HG02970 (cell line): ENCODE measurements around the gene EVPL.

Experiments used
- ATAC-seq: cut with Tn5 transposase; IDR thresholded peaks from one replicate; pipeline ENCODE4 v1.9.1; 2021; ENCODE audit warnings: mild to moderate bottlenecking, moderate library complexity, moderate number of reproducible peaks; ENCODE audit not compliant: unreplicated experiment, low FRiP score

EVPL gene

DNA sequence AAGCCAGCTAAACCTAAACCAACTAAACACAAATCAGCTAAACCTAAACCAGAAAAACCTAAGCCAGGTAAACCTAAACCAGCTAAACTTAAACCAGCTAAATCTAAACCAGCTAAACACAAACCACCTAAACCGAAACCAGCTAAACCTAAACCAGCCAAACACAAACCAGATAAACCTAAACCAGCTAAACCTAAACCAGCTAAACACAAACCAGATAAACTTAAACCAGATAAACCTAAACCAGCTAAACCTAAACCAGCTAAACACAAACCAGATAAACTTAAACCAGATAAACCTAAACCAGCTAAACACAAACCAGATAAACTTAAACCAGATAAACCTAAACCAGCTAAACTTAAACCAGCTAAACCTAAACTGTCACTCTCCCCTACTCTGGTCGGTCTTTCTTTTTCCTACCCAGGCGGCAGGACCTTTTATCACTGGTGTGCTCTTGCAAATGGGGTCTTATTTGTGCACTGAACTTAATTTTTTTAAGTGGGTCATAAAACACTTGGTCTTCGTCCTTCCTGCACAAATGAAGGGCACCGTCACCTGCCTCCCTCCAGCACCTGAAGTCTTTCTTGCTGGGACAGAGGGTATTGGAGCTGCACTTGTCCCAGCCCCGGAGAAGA lies 7.2 kb downstream of the EVPL start:
- no peak for ATAC-seq

GRCh38 chr17:76018801-76019200 lies 8.3 kb downstream of the EVPL start:
- no peak for ATAC-seq

- ATAC-seq = no peak
Observed at GRCh38 chr17:76018340-76018680, 8.8 kb downstream of the EVPL start.

- no peak for ATAC-seq
Observed at GRCh38 chr17:76017481-76018339, 9.4 kb downstream of the EVPL start.

GRCh38 chr17:76014925-76015261 lies 12.2 kb downstream of the EVPL start:
- ATAC-seq = no peak

GRCh38 chr17:76014100-76014924 lies 12.8 kb downstream of the EVPL start:
- no peak for ATAC-seq

DNA sequence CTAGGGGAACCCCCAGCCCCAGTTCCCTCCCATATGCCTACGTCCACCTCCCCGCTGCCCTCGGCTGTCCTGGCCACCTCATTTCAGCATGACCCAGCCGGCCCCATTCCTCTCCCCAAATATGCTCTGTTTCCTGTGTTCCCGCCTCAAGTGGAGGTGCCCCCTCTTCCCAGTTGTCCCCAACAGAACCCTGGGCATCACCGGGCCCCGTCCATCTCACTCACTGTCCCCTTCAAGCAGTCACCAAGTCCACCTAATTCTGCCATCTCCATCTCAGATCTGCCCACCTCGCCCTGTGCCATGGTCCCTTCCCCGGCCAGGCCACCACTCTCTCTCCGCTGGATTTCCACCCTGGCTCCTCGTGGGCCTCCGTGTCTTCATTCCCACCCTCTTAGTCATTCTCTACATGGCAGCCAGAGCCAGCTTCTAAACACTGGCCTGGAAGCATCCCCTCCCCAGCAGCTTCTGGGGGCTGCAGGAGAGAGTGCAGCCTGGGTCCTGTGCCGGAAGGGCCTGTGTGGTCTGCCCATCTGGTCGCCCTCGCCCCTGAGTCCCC lies 13.7 kb downstream of the EVPL start:
- no peak for ATAC-seq

DNA sequence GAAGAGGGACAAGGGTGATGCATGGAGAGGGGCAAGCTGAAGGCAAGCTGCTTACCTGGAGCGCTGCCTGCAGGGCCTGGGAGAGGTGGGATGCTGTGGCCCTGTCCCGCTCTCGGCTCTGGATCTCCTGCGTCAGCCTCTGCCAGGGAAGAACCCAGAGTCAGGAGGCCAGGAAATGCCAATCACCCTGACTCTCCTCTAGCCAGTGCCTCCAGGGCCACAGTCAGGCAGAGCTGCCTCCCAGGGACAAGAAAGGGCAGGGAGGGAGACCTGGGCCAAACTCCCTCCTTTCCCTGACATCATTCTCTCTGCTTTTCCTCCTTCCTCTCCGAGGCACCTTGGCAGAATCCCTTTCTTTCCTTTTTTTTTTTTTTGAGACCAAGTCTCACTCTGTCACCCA lies 15.2 kb downstream of the EVPL start:
- no peak for ATAC-seq

DNA sequence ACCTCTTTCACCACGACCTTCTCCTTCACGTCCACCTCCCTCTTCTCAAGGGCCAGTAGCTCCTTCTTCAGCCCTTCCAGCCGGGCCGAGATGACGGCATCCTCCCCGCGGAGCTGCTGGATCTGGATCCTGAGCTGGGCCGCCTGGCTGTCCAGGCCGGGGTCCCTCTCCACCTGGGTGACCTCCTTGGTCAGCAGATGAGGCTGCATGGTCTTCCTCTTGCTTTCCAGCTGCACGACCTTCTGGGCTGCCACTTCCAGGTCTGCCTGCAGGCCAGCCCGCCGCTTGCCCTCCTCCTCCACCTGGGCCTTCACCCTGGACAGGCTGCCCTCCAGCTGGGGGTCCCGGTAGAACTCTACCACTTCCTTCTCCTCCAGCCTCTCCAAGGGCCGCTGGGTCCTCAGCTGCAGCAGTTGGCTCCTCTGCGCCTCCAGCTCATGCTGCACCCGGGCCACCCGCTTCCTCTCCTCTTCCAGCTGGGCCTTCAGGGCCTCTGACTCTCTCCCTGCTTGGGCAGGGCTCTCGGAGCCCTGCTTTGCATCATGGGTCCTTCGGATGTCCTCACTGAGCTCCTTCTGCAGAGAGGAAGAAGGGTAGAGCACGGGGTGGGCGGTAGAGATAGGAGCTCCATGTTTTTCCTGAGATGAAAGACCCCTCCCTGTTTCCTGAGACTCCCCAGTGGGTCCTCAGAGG lies 17.0 kb downstream of the EVPL start:
- ATAC-seq = no peak

- ATAC-seq = no peak
Observed at GRCh38 chr17:76009447-76009846, 17.7 kb downstream of the EVPL start.

DNA sequence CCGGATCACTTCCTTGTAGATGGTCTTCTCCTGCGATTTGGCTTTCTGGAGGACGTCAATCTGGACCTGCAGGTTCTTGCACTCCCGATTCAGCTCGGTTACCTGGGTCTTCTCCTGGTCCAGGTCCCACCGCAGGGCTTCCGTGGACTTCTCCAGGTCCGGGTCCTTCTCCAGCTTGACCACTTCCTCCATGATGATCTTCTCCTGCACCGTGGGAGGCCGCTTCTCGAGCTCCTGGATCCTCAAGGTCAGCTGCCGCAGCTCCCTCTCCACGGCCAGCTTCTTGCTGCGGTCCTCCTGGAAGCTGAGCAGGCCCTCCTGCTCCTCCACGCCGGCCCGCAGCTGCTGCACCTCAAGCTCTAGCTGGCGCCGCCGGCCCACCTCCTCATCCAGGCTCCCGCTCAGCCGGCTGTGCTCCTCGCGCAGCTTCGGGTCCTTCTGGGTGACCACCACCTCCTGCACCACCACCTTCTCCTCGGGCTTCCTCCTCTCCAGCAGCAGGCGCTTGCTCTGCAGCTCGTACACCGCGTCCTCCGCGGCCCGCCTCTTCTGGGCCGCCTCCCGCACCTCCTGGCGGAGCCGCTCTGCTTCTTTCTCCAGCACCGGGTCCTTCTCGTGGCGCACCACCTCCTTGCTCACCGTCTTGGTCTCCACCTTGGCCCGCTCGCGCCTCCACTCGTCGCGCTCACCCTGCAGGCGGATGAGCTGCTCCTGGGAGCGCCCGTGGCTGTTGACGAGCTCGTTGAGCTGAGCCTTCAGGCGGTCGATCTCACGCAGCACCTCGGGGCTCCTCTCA lies 18.3 kb downstream of the EVPL start:
- ATAC-seq = no peak

DNA sequence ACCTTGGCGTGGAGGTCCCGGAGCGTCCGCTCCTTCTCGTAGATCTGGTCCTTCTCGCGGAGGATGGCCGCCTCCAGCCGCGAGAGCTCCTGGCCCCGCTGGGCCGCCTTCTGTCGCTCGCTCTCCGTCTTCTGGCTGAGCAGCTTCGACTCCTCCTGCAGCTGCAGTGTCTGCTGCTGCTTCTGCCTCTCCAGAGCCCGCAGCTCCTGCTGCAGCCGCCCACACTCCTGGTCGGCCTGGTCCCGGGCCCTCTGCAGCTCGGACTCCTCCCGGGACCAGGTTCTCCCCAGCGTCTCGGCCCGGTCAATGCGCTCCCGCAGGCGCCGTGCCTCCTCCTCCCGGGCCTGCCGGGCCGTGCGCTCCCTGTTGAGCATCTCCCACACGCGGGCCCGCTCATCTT lies 18.9 kb downstream of the EVPL start:
- ATAC-seq = no peak

DNA sequence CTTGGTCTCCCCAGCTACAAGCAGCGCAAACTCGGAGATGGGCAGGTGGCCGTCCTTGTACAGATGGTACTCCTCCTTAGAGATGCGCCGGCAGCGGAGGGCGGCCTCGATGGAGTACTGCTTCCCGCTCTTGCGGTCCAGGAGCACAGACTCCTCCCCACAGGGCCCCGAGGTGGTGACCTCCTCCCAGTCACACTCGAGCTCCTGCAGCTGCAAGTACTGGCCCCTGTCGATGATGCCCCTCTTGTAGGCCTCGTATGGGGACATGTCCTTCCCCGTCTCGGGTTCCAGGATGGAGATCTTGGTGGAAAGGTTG lies 19.3 kb downstream of the EVPL start:
- ATAC-seq = no peak

DNA sequence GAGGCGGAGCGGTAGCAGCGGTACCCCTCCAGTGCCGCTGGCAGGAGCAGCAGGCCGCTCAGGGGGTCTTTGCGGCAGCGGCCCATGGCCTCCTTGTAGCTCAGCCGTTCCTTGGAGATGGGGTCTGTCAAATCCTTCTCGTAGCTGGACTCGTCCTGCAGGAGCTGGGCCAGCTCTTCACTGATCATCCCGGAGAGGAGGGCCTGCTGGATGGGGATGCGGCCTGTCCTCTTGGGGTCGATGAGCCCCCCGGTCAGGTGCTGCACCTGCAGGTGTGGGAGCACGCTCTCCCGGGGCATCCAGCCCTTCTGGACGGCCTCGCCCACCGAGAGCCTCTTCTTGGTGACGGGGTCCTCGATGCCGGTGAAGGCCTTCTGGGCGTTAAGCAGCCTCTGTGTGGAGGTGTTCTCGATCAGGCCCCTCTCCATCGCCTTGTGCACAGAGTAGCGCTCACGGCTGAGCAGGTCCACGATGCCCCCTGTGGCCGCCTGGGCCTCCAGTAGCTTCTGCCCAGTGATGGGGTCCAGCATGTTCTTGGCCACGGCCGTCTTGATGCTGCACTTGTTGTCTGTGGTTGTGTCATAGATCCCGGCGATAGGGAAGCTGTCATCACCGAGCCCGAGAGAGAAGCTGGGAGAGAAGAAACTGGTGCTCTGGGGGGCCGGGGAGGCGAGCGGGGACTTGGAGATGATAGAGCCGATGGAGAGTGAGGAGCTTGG lies 19.8 kb downstream of the EVPL start:
- no peak for ATAC-seq

DNA sequence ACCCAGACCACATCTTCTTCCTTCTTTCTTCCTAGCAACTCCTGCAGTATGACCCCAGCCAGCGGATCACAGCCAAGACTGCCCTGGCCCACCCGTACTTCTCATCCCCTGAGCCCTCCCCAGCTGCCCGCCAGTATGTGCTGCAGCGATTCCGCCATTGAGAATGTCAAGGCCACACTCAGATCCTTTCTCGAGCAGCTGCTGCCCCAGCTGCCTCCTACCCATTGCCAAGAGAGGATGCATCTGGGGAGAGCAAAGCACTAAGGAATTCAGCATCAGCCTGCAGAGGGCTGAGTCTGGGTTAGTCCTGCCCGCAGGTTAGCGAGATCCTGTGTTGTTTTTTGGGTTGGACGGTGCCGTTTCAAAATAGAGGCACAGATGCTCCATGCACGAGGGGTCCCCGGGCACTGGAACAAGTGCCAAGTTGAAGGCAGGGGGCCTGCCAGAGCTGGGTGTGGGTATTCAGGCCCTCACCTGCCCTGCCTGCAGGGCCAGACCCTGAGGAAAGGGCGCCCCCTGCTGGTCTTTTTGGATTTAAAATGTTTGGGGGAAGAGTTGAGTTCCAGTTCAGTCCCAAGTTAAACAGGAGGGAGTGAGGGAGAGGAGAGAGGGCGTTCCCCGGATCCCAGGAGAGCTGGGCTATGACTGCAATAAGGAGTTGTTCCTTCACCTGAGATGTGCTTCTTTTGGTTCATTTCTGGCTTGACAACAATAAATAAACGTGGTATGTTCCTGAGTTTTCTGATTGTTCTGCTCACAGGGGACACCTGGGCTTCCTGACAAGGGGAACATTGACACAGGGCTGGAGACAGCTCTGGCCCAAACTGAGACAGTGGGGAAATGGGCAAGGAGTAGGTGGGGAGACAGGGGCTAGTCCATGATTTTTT lies 21.6 kb downstream of the EVPL start:
- ATAC-seq = no peak

DNA sequence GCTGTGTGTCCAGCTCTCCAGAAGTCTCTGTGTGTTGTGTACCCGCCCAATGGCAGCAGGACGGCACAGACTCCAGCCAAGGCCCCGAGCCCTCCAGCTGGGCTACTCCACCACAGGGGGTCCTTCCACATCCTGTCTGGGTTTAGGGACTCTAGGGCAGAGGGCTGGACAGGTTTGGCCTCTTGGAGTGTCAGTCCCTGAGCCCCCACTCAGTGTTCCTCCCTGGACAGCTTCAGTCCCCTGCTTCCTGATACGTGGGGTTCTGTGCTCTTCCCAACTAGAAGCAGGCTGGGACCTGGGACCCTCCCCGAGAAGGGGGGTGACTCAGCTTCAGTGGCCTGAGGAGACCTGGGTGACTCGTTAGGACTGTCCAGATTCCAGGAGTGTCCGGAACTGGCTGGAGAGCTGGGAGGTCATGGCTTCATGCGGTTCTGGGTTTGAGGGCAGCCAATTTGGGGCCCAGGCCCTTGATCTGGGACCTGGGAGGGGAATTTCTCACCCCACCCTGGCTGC lies 22.3 kb downstream of the EVPL start:
- ATAC-seq = no peak

DNA sequence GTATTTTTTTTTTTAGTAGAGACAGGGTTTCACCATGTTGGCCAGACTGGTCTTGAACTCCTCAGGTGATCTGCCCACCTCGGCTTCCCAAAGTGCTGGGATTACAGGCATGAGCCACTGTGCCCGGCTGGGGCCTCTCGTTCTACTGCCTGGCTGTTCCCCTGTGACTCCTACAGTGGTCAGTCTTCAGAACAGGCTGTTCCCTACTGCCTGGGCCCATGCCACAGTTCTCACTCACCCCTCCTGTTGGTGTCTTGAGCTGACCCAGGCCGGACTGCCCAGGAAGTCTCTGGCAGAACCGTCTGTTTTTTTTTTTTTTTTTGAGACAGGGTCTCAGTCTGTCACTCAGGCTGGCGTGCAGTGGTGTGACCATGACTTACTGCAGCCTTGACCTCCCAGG lies 23.2 kb downstream of the EVPL start:
- ATAC-seq = no peak

DNA sequence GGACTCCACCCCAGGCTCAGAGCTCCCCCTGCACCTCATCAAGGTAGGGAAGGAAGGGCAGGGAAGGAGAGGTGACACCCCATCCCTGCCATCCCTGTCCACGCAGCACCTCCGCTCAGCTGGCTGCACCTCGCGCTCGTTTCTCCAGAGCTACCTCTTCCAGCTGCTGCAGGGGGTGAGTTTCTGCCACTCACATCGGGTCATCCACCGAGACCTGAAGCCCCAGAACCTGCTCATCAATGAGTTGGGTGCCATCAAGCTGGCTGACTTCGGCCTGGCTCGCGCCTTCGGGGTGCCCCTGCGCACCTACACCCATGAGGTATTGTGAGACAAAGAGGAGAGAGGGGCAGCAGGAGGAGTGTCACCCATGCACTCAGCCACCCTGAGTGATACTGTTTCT lies 25.0 kb downstream of the EVPL start:
- no peak for ATAC-seq
